IMR-90 (cell line): Measurements from ENCODE around the gene APAF1.

Source experiments
- CEBPB ChIP-seq: IDR thresholded peaks from 2 replicates; pipeline ENCODE4 v1.6.1; 2012; ENCODE audit warnings: low read depth, low read length, improper control_type of control experiment
- FOS ChIP-seq: fragments of 150-350 bp; IDR thresholded peaks from 2 replicates; pipeline ENCODE4 v1.6.1; 2016; ENCODE audit warnings: low read depth, low read length
- MAFK ChIP-seq: IDR thresholded peaks from 2 replicates; pipeline ENCODE4 v1.6.1; 2012; ENCODE audit warnings: low read depth, low read length, improper control_type of control experiment
- MAZ ChIP-seq: IDR thresholded peaks from 2 replicates; pipeline ENCODE4 v1.6.1; 2012; ENCODE audit warnings: low read depth, mild to moderate bottlenecking, low read length, improper control_type of control experiment, moderate library complexity, borderline replicate concordance
- NFE2L2 ChIP-seq: fragments of 150-350 bp; IDR thresholded peaks from 2 replicates; pipeline ENCODE4 v1.6.1; 2016; ENCODE audit warnings: low read depth, mild to moderate bottlenecking, low read length
- POLR2A ChIP-seq: IDR thresholded peaks from 2 replicates; pipeline ENCODE4 v1.6.1; 2012; ENCODE audit warnings: mild to moderate bottlenecking, low read depth, low read length
- RAD21 ChIP-seq: IDR thresholded peaks from 2 replicates; pipeline ENCODE4 v1.6.1; 2012; ENCODE audit warnings: low read length, improper control_type of control experiment
- RFX5 ChIP-seq: IDR thresholded peaks from 2 replicates; pipeline ENCODE4 v1.8.0; 2012; ENCODE audit warnings: low read depth, mild to moderate bottlenecking, low read length, moderate library complexity
- TF ChIP-seq, protein P1 (sequence below): conservative IDR thresholded peaks from 2 replicates; pipeline ENCODE4 v1.5.1; 2012; ENCODE audit warnings: mild to moderate bottlenecking, low read depth, low read length, improper control_type of control experiment

DNA sequence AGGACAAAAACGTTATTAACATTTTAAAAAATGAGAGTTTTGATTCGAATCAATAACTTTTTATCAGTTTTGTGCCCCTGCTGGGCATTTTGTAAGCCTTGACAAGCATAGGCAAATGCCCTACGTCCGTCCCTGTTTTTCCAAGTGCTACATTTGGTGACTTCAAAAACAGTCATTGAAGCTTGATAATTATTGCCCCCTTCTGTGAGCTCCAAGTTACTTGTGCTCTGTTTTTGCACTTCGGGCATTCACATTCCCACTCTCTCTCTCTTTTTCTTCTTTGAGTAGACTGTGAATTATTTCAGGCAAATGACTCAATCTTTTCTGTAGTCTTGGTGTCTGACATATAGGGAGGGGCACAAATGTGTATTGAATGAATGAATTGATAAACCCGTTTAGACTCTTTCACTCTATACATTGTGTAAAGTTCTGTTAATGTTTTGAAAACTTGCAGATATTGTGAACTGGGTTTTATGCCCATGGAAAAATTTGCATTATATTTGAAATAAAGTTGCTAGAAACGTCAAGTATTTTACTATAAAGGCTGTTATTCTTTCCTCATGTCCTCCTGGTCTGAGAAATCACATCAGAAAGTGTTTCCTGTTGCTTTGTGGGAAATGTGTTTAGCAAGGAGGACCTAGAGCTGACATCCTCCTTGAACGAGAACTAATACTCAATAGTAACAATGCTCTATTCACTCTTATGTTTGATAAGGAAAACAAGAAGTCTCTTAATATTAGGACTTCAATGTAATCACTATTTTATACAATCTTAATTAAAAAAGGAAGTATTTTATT lies 1.4 kb downstream of the APAF1 start:
- TF ChIP-seq, protein P1, sequence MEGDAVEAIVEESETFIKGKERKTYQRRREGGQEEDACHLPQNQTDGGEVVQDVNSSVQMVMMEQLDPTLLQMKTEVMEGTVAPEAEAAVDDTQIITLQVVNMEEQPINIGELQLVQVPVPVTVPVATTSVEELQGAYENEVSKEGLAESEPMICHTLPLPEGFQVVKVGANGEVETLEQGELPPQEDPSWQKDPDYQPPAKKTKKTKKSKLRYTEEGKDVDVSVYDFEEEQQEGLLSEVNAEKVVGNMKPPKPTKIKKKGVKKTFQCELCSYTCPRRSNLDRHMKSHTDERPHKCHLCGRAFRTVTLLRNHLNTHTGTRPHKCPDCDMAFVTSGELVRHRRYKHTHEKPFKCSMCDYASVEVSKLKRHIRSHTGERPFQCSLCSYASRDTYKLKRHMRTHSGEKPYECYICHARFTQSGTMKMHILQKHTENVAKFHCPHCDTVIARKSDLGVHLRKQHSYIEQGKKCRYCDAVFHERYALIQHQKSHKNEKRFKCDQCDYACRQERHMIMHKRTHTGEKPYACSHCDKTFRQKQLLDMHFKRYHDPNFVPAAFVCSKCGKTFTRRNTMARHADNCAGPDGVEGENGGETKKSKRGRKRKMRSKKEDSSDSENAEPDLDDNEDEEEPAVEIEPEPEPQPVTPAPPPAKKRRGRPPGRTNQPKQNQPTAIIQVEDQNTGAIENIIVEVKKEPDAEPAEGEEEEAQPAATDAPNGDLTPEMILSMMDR, result no peak
- TF ChIP-seq RFX5, result no peak
- TF ChIP-seq RAD21, result no peak
- no peak for TF ChIP-seq NFE2L2
- no peak for TF ChIP-seq MAZ
- no peak for TF ChIP-seq MAFK
- TF ChIP-seq FOS, result no peak
- TF ChIP-seq POLR2A, result no peak
- no peak for TF ChIP-seq CEBPB
